Ishikawa (cell line): Measurements from ENCODE around the gene SEC14L5.

ENCODE experiments used
- CEBPB ChIP-seq: IDR thresholded peaks from 2 replicates; pipeline ENCODE4 v1.6.1; 2012
- CREB1 ChIP-seq: IDR thresholded peaks from 2 replicates; pipeline ENCODE4 v1.6.1; 2012; ENCODE audit warnings: low read depth
- EGR1 ChIP-seq: IDR thresholded peaks from 2 replicates; pipeline ENCODE4 v1.6.1; 2012
- EP300 ChIP-seq: IDR thresholded peaks from 2 replicates; pipeline ENCODE4 v1.6.1; 2012; ENCODE audit warnings: borderline replicate concordance
- FOXM1 ChIP-seq: IDR thresholded peaks from 2 replicates; pipeline ENCODE4 v1.6.1; 2012; ENCODE audit warnings: low read depth, borderline replicate concordance
- NFIC ChIP-seq: IDR thresholded peaks from 2 replicates; pipeline ENCODE4 v1.6.1; 2012
- RAD21 ChIP-seq: IDR thresholded peaks from 2 replicates; pipeline ENCODE4 v1.6.1; 2012; ENCODE audit warnings: low read depth
- TAF1 ChIP-seq: IDR thresholded peaks from 2 replicates; pipeline ENCODE4 v1.6.1; 2012; ENCODE audit warnings: low read depth, mild to moderate bottlenecking
- TCF12 ChIP-seq: IDR thresholded peaks from 2 replicates; pipeline ENCODE4 v1.6.1; 2012; ENCODE audit warnings: low read depth
- TEAD4 ChIP-seq: IDR thresholded peaks from 2 replicates; pipeline ENCODE4 v1.6.1; 2012
- YY1 ChIP-seq: IDR thresholded peaks from 2 replicates; pipeline ENCODE4 v1.6.1; 2012; ENCODE audit warnings: low read depth
- ZBTB7A ChIP-seq: IDR thresholded peaks from 2 replicates; pipeline ENCODE4 v1.6.1; 2012; ENCODE audit warnings: low read depth
- TF ChIP-seq, protein P1 (sequence below): IDR thresholded peaks from 2 replicates; pipeline ENCODE4 v1.6.1; 2012
- TF ChIP-seq, protein P2 (sequence below): IDR thresholded peaks from 2 replicates; pipeline ENCODE4 v1.6.1; 2012
- TF ChIP-seq, protein P3 (sequence below): IDR thresholded peaks from 2 replicates; pipeline ENCODE4 v1.6.1; 2012; ENCODE audit warnings: low read depth, mild to moderate bottlenecking

SEC14L5 gene

DNA sequence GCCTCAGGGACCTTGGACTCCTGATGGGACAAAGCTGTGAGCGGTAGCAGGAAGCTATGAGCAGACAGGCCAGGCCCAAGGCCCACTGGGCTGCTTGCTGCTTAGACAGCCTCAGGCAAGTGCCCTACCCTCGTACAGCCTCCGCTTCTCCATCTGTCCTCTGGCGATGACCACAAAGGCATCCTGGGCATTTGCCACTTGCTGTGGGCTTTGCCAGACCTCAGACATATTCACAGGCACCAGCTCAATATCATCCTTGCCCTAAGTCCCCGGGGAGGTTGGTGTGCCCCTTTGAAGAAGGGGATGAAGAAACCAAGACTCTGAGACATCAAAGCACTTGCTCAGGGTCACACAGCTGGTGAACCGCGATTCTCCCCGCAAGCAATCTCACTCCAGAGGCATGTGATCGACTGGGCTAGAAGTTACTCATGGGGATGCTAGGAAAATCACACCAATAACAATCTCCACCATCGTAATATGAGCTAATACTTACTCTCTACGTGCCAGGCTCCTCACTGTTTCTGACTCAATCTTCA lies 42.8 kb upstream of the SEC14L5 start:
- TF ChIP-seq CREB1: no peak
- no peak for TF ChIP-seq YY1
- TF ChIP-seq, protein P1, sequence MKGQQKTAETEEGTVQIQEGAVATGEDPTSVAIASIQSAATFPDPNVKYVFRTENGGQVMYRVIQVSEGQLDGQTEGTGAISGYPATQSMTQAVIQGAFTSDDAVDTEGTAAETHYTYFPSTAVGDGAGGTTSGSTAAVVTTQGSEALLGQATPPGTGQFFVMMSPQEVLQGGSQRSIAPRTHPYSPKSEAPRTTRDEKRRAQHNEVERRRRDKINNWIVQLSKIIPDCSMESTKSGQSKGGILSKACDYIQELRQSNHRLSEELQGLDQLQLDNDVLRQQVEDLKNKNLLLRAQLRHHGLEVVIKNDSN: no peak
- TF ChIP-seq FOXM1: no peak
- TF ChIP-seq, protein P2, sequence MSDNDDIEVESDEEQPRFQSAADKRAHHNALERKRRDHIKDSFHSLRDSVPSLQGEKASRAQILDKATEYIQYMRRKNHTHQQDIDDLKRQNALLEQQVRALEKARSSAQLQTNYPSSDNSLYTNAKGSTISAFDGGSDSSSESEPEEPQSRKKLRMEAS: no peak

DNA sequence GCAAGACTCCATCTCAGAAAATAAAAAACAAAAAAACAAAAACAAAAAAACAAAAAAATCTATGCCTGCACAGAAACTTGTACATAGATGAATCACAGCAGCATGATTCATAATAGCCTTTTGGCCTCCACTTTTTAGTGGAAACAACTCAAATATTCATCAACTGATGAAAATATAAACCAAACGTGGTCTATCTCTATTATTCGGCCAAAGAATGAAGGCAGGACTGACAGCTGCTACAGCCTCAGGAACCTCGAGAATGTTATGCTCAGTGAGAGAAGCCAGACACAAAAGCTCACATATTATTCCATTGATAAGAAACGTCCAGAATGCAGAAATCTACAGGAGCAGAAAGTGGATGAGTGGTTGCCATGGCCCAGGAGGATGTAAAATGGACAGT lies 41.0 kb upstream of the SEC14L5 start:
- TF ChIP-seq, protein P3, sequence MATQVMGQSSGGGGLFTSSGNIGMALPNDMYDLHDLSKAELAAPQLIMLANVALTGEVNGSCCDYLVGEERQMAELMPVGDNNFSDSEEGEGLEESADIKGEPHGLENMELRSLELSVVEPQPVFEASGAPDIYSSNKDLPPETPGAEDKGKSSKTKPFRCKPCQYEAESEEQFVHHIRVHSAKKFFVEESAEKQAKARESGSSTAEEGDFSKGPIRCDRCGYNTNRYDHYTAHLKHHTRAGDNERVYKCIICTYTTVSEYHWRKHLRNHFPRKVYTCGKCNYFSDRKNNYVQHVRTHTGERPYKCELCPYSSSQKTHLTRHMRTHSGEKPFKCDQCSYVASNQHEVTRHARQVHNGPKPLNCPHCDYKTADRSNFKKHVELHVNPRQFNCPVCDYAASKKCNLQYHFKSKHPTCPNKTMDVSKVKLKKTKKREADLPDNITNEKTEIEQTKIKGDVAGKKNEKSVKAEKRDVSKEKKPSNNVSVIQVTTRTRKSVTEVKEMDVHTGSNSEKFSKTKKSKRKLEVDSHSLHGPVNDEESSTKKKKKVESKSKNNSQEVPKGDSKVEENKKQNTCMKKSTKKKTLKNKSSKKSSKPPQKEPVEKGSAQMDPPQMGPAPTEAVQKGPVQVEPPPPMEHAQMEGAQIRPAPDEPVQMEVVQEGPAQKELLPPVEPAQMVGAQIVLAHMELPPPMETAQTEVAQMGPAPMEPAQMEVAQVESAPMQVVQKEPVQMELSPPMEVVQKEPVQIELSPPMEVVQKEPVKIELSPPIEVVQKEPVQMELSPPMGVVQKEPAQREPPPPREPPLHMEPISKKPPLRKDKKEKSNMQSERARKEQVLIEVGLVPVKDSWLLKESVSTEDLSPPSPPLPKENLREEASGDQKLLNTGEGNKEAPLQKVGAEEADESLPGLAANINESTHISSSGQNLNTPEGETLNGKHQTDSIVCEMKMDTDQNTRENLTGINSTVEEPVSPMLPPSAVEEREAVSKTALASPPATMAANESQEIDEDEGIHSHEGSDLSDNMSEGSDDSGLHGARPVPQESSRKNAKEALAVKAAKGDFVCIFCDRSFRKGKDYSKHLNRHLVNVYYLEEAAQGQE: no peak
- TF ChIP-seq CREB1 (no peak), EGR1 (no peak), CEBPB (no peak), RAD21 (no peak), TEAD4 (no peak), YY1 (no peak), TAF1 (no peak), FOXM1 (no peak)
- TF ChIP-seq, protein P2: no peak

DNA sequence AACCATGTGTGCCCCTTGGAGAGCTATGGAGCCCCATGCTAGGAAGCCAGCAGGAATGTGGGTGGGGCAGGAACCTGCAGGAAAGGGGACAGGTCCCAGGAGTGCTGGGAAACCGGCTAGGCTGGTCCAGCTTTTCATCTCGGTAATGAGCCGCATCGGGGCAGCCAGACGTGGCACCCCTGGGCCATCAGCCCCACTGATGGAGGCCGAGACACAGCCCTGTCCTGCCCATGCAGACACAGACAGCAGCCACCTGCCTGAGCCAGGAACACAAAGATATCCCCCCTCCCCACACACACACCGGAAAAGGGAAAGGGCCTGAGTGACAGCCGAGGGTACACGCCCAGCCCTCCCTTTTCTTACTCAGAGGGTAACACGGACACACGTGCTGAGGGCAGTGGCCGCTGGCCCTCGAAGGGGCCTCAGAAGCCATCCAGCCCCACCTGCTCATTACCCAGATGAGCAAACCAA lies 39.3 kb upstream of the SEC14L5 start:
- TF ChIP-seq TCF12: peak; percentile 99
- peak; percentile 94 for TF ChIP-seq FOXM1
- TF ChIP-seq, protein P3: no peak
- TF ChIP-seq TEAD4: peak; percentile 100
- TF ChIP-seq ZBTB7A: 0 out of 2 replicates have a peak, but pooled peaks have one; percentile 21
- TF ChIP-seq, protein P2: peak; percentile 93
- TF ChIP-seq CEBPB: peak; percentile 70
- TF ChIP-seq EGR1: no peak
- TF ChIP-seq CREB1: no peak
- peak; percentile 83 for TF ChIP-seq YY1
- TF ChIP-seq, protein P1: no peak
- TF ChIP-seq EP300: peak; percentile 98
- peak; percentile 39; the same call in 1 of the 2 replicates for TF ChIP-seq RAD21
- TF ChIP-seq TAF1: no peak
- peak; percentile 97 for TF ChIP-seq NFIC

DNA sequence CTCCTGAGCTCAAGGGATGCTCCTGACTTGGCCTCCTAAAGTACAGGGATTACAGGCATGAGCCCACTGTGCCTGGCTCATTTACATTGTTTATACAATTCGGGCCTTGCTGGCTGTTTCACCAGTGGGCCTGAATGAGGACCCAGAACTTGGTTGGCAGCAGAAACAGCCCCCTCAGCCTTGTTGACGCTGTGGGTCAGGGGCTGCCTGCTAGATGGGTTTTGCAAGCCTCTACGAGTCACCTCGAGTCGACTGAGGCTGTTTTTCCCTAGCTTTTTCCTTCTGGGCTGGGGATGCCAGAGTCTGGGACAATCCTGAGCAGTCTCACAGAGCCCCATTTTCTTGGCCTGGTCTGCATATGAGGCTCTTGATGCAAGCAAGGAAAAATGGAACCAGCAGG lies 37.3 kb upstream of the SEC14L5 start:
- TF ChIP-seq YY1 (no peak), CEBPB (no peak), TAF1 (no peak), FOXM1 (no peak), TCF12 (no peak), TEAD4 (no peak), EP300 (no peak)
- TF ChIP-seq, protein P1: no peak

DNA sequence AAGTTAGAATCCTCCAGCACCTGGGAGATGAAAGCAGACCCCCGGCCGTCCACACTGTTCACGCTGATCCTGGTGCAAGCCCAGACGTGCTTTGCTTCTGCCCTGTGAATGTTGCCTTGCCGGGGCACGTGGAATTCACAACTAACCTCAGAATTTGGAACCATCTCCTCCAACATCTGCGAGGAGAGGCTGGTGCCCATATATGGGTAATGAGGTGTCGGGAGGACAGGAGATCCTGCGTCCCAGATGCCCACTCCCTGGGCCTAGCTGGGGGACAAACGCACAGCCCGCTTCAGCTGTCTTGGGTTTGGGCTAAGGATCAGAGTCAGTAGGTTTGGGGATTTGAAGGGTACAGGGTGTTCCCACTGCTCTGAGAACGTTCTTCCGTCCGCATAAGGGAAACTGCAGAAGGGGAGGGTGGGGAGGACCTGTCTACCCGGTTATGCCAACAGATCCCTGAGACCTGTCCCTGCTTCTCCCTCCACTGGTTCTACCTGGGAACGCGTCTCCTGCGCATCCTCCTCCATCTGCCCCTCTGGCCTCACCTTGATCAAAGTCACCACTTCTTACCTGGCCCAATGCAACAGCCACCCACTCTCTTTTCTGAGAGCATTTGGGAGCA lies 35.3 kb upstream of the SEC14L5 start:
- TF ChIP-seq, protein P3: no peak
- no peak for TF ChIP-seq ZBTB7A
- TF ChIP-seq EGR1: no peak
- TF ChIP-seq NFIC: no peak
- no peak for TF ChIP-seq CEBPB
- TF ChIP-seq FOXM1: no peak
- TF ChIP-seq, protein P2: no peak
- TF ChIP-seq CREB1: no peak
- no peak for TF ChIP-seq YY1
- TF ChIP-seq TEAD4: no peak
- TF ChIP-seq TCF12: no peak
